NCI-H2196 treated with DMSO at 0.1 percent for 48 hours (cell line): ENCODE data around the gene PITPNC1.
A peak's percentile ranks its signal among the peaks of the same experiment; 100 is the strongest.
"Not testable (repeated sequence)": the region's sequence is repeated elsewhere in the genome, so short reads cannot be mapped to it uniquely, and the experiment has no call there.

Source experiments
- DNase-seq: peaks from one replicate; lab custom pipeline; 2025; ENCODE audit not compliant: unreplicated experiment; lab: John Stamatoyannopoulos, UW

Gene PITPNC1

GRCh38 chr17:67637901-67638641 lies 261.0 kb downstream of the PITPNC1 start:
- peak; percentile 23 for DNase-seq

DNA sequence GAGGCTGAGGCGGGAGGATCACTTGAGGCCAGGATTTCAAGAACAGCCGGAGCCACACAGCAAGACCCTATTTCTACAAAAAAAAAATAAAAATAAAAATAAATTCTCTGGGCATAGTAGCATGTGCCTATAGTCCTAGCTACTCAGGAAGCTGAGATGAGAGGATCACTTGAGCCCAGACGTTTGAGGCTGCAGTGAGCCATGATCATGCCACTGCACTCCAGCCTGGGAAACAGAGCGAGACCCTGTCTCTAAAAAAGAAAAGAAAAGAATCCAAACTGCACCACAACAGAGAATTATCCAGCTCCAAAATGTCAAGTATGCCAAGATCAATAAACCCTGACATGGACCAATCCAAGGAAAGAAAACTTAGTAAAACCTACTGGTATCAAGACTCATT lies 261.8 kb downstream of the PITPNC1 start:
- DNase-seq = no peak

- no peak for DNase-seq
Observed at GRCh38 chr17:67639555-67639954, 262.5 kb downstream of the PITPNC1 start.

- DNase-seq = no peak
Observed at GRCh38 chr17:67639979-67640378, 262.9 kb downstream of the PITPNC1 start.

DNA sequence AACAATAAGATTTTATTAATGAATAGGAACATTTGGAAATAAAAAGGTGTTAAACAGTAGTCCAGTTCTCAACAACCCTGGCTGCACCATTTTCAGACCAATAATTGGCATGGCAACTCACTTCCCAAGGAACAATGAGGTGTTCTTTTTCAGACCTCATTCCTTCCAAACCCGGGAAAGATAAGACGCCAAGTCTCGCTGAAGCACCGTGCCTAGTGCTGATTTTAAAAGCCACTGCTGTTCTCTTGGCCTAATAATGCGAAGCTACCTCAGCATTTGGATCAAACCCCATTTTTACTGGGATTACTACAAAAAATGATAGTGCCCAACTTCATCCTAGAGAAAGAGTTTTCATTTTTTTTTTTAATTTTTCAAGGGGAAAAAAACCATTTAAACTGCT lies 265.4 kb downstream of the PITPNC1 start:
- DNase-seq = no peak

- no peak for DNase-seq
Observed at GRCh38 chr17:67644061-67644460, 267.0 kb downstream of the PITPNC1 start.

- not testable (repeated sequence) for DNase-seq
Observed at GRCh38 chr17:67645195-67645594, 268.1 kb downstream of the PITPNC1 start.

DNA sequence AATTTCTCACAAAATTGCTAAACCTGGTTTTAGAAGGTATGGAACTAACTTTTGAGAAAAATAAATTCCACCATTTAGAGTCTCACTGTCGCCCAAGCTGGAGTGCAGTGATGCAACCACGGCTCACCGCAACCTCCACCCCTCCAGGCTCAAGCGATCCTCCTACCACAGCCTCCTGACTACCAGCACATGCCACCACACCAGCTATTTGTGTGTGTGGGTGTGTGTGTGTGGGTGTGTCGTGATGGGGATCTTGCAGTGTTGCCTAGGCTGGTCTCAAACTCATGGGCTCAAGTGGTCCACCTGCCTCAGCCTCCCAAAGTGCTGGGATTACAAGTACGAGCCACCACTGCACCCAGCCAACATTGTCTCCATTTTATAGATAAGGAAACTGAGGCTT lies 269.4 kb downstream of the PITPNC1 start:
- DNase-seq = no peak

DNA sequence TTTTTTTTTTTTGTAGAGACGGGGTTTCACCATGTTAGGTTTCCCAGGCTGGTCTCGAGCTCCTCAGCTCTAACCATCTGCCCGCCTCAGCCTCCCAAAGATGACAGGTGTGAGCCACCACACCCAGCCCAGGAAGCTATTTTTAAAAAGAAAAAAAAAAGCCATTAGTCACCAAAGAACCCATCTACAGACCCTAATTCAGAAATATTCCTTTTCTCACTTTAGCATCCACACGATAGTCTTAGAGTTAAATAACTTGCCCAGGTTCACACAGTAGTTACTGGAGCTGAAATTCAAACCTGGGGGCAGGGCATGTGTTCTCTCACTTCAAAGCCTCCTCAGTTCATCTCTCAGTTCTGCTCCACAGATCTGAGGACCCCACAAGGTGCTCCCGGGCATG lies 270.4 kb downstream of the PITPNC1 start:
- DNase-seq = no peak

GRCh38 chr17:67648032-67648905 lies 271.2 kb downstream of the PITPNC1 start:
- DNase-seq = no peak

GRCh38 chr17:67648906-67649295 lies 271.8 kb downstream of the PITPNC1 start:
- not testable (repeated sequence) for DNase-seq

DNA sequence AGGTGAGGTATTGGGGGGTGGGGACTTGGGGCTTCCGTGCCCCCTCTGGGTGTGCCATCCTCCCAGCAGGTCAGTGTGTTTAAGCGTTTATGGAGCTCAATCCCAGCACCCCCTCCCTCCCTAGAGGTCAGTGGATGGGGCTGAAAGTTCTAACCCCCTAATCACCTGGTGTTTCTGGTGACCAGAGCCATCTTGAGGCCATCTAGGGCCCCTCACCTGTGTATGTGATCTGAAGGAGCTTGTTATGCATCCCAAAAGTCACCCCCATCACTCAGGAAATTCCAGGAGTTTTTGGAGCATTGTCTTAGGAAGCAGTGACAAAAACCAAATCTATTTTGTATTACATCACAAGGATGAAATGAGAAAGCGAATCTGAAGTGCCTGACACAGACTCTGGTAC lies 272.8 kb downstream of the PITPNC1 start:
- no peak for DNase-seq

DNA sequence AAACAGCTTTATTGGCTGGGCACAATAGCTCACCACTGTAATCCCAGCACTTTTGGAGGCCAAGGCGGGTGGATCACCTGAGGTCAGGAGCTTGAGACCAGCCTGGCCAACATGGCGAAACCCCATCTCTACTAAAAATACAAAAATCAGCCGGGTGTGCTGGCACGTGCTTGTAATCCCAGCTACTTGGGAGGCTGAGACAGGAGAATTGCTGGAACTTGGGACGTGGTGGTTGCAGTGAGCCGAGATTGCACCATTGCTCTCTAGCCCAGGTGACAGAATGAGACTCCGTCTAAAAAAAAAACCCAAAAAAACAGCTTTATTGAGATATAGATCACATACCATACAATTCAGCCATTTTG lies 274.1 kb downstream of the PITPNC1 start:
- not testable (repeated sequence) for DNase-seq

DNA sequence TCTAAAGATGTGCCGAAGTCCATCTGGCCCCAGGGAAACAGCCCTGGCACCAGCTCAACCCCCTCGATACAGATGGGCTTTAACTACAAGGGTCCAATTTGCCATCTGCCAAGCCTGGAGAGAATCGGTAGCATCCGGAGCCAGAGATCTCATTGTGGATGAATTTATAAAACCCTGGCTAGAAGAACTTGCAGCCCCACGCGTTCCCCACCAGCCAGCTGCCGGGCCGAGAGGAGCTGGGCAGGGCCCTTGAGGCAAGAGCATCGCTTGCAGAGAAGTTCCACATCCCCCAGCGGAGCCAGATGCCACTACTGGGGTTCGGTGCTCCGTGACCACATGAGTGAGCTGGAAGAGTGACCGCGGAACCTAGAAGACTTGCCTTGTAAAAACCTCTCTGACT lies 275.4 kb downstream of the PITPNC1 start:
- DNase-seq = no peak

GRCh38 chr17:67655478-67656148 lies 278.5 kb downstream of the PITPNC1 start:
- no peak for DNase-seq

DNA sequence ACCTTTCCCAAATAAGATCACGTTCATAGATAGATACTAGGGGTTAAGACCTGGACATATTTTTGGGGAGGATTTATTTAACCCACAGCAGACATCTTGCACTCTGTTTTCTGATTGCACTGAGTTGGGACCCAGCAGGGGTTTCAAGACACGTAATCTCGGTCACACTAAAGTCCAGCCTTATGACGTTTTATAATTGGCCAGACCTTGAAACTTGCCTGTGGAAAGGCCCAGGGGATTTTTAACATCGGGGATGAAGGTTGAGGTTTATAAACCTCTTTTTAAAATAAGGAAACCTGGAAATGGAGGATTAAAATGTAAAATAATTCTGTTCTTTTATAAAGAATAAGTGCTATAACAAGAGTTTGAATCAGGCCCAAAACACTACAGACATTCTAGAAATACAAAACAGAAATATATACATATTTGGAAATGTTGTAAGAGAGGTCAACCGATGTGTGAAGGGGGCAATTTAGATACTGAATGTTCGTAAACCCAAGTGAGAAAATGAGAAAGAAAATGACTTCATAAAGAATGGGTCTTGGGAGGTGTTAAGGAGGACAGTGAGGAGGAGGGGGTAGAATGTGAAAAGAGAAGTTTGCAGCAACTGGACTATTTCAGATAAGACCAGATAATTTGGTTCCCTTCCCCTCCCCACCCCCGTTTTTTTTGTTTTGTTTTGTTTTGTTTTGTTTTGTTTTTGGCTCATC lies 279.6 kb downstream of the PITPNC1 start:
- DNase-seq = no peak

DNA sequence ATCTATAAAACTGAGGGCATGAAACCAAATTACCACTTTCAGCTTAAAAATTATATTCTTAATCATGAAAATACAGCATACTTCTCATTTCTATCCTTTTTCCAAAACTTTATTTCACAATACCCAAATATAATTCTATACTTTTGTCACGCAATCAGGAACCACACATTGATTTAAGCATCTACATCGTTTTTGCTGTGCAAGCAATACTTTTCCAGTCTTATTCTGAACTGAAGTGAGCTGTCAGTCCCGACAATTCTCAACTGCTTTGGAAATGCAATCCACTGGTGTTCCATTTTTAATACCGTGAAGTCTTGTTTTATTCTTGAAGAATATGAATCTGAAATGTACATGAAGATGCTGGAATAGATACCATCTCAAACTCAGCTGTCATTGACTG lies 280.5 kb downstream of the PITPNC1 start:
- no peak for DNase-seq

DNA sequence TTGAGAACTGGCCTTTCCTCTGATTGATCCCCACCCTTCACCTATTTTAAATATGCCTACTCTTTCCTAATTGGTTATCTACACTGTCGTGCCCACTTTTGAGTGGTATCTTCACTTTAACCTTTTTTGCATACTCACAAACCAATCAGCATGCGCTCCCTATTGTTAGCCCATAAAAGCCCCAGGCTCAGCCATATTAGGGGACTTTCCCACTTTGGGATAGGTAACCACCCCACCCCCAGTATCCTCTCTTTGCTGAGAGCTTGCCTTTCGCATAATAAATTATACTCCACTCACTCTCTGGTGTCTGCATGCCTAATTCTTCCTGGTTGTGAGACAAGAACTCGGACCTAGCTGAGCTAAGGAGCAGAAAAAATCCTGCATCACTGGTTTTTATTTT lies 281.2 kb downstream of the PITPNC1 start:
- DNase-seq = no peak

GRCh38 chr17:67659028-67659427 lies 281.9 kb downstream of the PITPNC1 start:
- no peak for DNase-seq

GRCh38 chr17:67662712-67663111 lies 285.6 kb downstream of the PITPNC1 start:
- DNase-seq = no peak

DNA sequence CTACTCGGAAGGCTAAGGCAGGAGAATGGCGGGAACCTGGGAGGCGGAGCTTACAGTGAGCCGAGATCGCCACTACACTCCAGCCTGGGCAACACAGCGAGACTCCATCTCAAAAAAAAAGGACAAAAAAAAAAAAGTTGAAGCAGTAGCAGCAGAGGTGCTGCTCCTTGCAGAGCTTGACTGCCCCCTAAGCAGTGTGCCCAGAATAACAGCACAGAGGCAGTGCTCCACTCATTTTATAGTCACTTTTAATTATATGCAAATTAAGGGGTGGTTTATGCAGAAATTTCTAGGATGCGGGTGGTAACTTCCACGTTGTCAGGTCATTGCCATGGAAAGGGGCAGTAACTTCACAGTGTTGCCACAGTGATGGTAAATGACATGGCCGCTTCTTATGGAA lies 286.4 kb downstream of the PITPNC1 start:
- DNase-seq = no peak
